GM21737 (cell line): ENCODE measurements around the gene PRPH.
"Not testable (repeated sequence)": the region's sequence is repeated elsewhere in the genome, so short reads cannot be mapped to it uniquely, and the experiment has no call there.

Source experiments
- ATAC-seq: cut with Tn5 transposase; IDR thresholded peaks from one replicate; pipeline ENCODE4 v1.9.1; 2021; ENCODE audit warnings: mild to moderate bottlenecking, moderate library complexity; ENCODE audit not compliant: unreplicated experiment

PRPH gene

DNA sequence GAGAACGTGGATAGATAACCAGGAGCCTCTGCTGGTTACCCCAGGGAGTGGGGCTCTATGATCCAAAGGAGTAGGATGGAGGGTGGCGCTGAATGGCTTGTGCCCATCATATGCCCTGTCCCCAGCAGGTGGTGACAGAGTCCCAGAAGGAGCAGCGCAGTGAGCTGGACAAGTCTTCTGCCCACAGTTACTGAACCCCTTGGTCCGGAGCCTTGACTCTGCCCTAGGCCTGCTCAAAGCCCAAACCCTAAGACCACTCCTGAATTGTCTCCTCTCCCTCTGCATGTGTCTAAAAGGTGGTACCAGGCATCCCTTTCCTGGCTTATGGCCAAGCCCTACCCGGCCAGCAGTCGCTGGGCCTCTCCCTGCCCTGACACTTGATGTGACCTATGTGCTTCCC, 3.2 kb downstream of the PRPH start:
- ATAC-seq, result no peak

GRCh38 chr12:49301760-49302159, 6.8 kb downstream of the PRPH start:
- ATAC-seq, result no peak

- ATAC-seq, result no peak
Measured at GRCh38 chr12:49304161-49304560, 9.2 kb downstream of the PRPH start.

DNA sequence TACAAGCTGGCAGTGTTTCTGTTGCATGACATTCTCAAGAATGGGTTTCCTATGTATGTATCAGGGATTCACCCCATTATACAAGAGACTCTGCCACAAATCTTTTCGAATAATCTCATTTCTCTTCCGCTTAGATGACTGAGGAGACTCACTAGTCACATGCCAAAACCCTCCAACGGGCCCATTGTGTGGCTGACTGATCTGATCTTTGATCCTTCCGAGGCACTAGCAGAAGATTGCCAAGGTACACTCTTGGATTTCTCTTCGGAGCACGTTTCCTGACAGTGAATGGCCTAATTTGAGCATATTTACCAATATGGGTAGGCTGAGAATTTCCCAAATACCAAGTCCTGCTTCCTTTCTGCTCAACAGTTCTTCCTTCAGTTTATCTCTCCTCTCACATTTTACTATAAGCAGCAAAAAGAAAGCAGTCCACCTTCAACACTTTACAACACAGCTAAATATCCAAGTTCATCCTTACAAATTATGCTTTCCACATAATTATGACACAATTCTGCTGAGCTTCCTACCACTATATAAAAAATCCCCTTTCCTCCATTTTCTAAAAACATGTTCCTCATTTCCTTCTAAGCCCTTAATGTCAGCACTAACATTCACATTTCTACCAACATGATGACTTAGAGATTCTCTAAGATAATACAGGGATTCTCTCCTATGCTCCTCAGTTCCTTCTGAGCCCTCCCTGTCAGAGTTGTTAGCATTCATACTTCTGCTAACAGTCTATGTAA, 11.0 kb downstream of the PRPH start:
- ATAC-seq, result no peak

DNA sequence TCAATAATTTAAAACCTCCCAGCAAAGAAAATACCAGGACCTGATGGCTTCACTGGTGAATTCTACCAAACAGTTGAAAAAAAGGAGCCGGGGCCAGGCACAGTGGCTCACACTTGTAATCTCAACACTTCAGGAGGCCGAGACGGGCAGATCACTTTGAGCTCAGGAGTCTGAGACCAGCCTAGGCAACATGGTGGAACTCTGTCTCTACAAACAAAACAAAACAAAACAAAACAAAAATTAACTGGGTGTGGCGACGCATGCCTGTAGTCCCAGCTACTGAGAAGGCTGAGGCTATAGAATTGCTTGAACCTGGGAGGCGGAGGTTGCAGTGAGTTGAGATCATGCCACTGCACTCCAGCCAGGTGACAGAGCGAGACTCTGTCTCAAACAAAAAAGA, 14.4 kb downstream of the PRPH start:
- ATAC-seq, result no peak

DNA sequence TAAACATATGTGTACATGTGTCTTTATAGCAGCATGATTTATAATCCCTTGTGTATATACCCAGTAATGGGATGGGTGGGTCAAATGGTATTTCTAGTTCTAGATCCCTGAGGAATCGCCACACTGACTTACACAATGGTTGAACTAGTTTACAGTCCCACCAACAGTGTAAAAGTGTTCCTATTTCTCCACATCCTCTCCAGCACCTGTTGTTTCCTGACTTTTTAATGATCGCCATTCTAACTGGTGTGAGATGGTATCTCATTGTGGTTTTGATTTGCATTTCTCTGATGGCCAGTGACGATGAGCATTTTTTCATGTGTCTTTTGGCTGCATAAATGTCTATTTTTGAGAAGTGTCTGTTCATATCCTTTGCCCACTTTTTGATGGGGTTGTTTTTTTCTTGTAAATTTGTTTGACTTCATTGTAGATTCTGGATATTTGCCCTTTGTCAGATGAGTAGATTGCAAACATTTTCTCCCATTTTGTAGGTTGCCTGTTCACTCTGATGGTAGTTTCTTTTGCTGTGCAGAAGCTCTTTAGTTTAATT, 15.6 kb downstream of the PRPH start:
- not testable (repeated sequence) for ATAC-seq

- ATAC-seq, result no peak
Measured at GRCh38 chr12:49314811-49315210, 19.9 kb downstream of the PRPH start.

GRCh38 chr12:49317118-49317517, 22.2 kb downstream of the PRPH start:
- ATAC-seq, result not testable (repeated sequence)

GRCh38 chr12:49320411-49321103, 25.6 kb downstream of the PRPH start:
- ATAC-seq, result not testable (repeated sequence)

- ATAC-seq, result no peak
Measured at GRCh38 chr12:49322367-49322707, 27.4 kb downstream of the PRPH start.

DNA sequence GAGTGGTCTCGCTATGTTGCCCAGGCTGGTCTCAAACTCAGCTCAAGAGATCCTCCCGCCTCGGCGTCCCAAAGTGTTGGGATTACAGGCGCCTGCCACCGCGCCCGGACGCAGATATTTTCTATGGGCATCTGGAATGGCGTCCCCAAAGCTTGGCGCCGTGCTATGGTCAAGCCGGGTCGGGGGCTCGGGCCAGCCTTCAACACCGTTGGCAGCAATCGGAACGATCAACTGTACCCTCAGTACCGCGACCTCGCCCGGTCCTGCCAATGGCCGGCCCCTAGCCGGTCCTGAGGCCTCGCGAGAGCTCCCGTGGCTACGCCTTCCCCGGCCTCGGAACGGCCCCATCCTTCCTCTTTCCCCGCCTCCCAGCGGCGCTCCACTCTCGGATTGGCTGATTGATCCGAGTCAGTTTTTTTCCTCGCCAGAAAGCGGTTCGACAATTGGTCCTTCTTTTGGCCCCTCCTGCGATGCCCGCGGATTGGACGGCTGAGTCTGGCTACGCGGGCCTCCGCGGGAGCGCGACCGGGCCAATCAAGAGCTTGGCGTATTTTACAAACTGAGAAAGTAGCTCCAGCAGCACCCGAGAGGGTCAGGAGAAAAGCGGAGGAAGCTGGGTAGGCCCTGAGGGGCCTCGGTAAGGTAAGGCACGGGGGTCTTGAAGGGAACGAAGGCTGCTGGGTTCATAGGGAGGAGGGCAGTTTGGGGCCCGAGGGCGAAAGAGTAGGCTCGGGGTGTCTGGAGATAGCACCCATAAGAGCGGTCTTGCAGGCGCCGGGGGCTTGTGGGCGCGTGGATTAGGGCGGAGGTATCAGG, 28.0 kb downstream of the PRPH start, which contains the start of gene TROAP:
TSS of gene TROAP (plus strand) at position 548 of the 816 bp plus-strand sequence. CDS start 354 bp downstream, outside the sequence.
- ATAC-seq, result peak; percentile 96

- no peak for ATAC-seq
Measured at GRCh38 chr12:49323524-49324097, 28.7 kb downstream of the PRPH start.

GRCh38 chr12:49325606-49326005, 30.7 kb downstream of the PRPH start:
- ATAC-seq, result no peak

- no peak for ATAC-seq
Measured at GRCh38 chr12:49327368-49327767, 32.4 kb downstream of the PRPH start.

DNA sequence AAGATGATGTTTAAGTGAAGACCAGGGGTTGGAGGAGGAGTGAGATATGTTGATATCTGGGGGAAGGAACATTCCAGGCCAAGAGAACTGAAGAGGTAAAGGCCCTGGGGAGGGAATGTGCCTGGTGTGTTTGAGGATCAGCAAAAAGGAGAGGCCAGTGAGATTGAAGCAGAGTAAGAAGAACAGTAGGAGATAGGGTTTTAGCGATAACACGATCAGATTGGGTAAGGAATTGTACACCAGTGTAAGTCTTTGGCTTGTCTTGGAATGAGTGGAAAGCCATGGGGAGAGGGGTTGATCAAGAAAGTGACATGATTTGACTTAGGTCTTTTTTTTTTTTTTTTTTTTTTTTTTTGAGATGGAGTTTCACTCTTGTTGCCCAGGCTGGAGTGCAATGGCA, 32.9 kb downstream of the PRPH start:
- ATAC-seq, result no peak

DNA sequence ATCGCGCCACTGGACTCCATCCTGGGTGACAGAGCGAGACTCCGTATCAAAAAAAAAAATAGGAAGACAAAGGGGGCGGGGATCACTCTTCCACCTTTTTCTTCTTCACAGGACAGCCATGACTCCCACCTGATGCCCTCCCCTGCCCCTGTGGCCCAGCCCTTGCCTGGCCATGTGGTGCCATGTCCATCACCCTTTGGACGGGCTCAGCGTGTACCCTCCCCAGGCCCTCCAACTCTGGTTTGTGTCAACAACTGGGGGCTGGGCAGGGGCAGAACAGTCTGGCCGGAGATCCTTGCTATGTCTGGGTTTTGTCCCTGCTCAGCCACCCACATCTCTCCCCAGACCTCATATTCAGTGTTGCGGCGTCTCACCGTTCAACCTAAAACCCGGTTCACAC, 33.9 kb downstream of the PRPH start:
- ATAC-seq, result no peak

- no peak for ATAC-seq
Measured at GRCh38 chr12:49330032-49330619, 35.2 kb downstream of the PRPH start.

DNA sequence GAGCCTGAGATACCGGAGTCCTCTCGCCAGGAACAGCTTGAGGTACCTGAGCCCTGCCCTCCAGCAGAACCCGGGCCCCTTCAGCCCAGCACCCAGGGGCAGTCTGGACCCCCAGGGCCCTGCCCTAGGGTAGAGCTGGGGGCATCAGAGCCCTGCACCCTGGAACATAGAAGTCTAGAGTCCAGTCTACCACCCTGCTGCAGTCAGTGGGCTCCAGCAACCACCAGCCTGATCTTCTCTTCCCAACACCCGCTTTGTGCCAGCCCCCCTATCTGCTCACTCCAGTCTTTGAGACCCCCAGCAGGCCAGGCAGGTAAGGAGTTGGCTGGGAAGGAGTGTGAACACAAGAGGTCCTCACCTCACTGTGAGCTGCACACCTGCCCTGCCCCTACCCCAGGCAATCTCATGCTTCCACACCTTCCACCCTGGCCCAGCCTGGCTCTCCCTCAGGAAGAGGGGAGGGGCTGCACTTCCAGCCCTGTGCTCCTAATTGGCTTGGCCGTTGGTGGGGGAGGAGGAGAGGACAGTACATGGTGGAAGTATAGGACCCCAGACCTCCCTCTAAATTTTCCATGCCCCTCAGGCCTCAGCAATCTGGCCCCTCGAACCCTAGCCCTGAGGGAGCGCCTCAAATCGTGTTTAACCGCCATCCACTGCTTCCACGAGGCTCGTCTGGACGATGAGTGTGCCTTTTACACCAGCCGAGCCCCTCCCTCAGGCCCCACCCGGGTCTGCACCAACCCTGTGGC, 35.9 kb downstream of the PRPH start:
- no peak for ATAC-seq

- ATAC-seq, result no peak
Measured at GRCh38 chr12:49331380-49332222, 36.7 kb downstream of the PRPH start.
